Activated T-helper 1 cell treated with Interleukin-2 at 50 U/mL for 16 hours (primary cell): ENCODE measurements around the gene TMEM107.

ENCODE experiments used
- DNase-seq: peaks from one replicate; pipeline ENCODE4 v3.0.0-alpha.2; 2020; ENCODE audit warnings: low read depth

TMEM107 gene

GRCh38 chr17:8137645-8138373, 38.4 kb downstream of the TMEM107 start:
- no peak for DNase-seq

- DNase-seq = no peak
Measured at GRCh38 chr17:8133941-8134340, 42.2 kb downstream of the TMEM107 start.

GRCh38 chr17:8133399-8133798, 42.8 kb downstream of the TMEM107 start:
- DNase-seq = no peak

GRCh38 chr17:8131844-8132441, 44.2 kb downstream of the TMEM107 start:
- no peak for DNase-seq

GRCh38 chr17:8128125-8128784, 47.9 kb downstream of the TMEM107 start:
- DNase-seq = no peak

- no peak for DNase-seq
Measured at GRCh38 chr17:8126491-8127066, 49.6 kb downstream of the TMEM107 start.

- DNase-seq = no peak
Measured at GRCh38 chr17:8125947-8126490, 50.2 kb downstream of the TMEM107 start.

- peak; percentile 75 for DNase-seq
Measured at GRCh38 chr17:8125154-8125946, 50.8 kb downstream of the TMEM107 start.

GRCh38 chr17:8124350-8125153, 51.6 kb downstream of the TMEM107 start:
- no peak for DNase-seq

- DNase-seq = no peak
Measured at GRCh38 chr17:8123695-8124349, 52.4 kb downstream of the TMEM107 start, which contains the start of gene HES7. Gene HES7, minus strand, starts transcription at chr17:8124106. Its CDS starts 22 bp downstream, at chr17:8124084.

- DNase-seq = no peak
Measured at GRCh38 chr17:8122924-8123694, 53.1 kb downstream of the TMEM107 start.
